Left ventricle myocardium inferior (tissue), 1 donor: ENCODE measurements around the gene MUCL3. TPM values are rescaled to one million over a fixed set of nuclear protein-coding genes. Genes with fewer than 3 reads are reported as not detected.
A peak's percentile ranks its signal among the peaks of the same experiment; 100 is the strongest.
"Not testable (repeated sequence)": the region's sequence is repeated elsewhere in the genome, so short reads cannot be mapped to it uniquely, and the experiment has no call there.

Experiments
- DNase-seq: peaks from one replicate; pipeline ENCODE4 v3.0.0-alpha.2; 2020
- H3K27ac ChIP-seq: fragments of 200-600 bp; replicated peaks from 2 replicates; pipeline ENCODE4 v1.8.0; 2021
- H3K27me3 ChIP-seq: fragments of 200-600 bp; 2 replicates; pipeline ENCODE4 v1.8.0; 2021; ENCODE audit warnings: low read depth
- H3K36me3 ChIP-seq: fragments of 200-600 bp; 2 replicates; pipeline ENCODE4 v1.8.0; 2021
- H3K4me1 ChIP-seq: fragments of 200-600 bp; 2 replicates; pipeline ENCODE4 v1.8.0; 2021
- H3K4me3 ChIP-seq: fragments of 200-600 bp; 2 replicates; pipeline ENCODE4 v1.8.0; 2021; ENCODE audit warnings: mild to moderate bottlenecking, moderate library complexity
- H3K9me3 ChIP-seq: fragments of 200-600 bp; replicated peaks from 2 replicates; pipeline ENCODE4 v1.8.0; 2021
- CTCF ChIP-seq: fragments of 200-600 bp; IDR thresholded peaks from 2 replicates; pipeline ENCODE4 v1.8.0; 2021; ENCODE audit warnings: antibody characterized with exemption, mild to moderate bottlenecking, borderline replicate concordance
- intact Hi-C: fragments of 100-400 bp; cut with micrococcal nuclease; formaldehyde crosslinking; loops from one replicate; pipeline ENCODE4 v1.11.0; 2022
- total RNA-seq: library from RNA; stranded (reverse); fragmentation: NEBNext Ultra II Directional; extraction: Animal tissue kit (Norgen Biotek cat#: 25700); gene quantifications from one replicate; pipeline ENCODE4 v1.2.1, GENCODE V29; 2021
- donor health status: DM: no; HTN: yes; CAD: no; lungs with severe emphysema.

The MUCL3 gene
- total RNA-seq, 1 donor from 2014 or later, result not detected

- H3K27me3 ChIP-seq, result no peaks in the 10 kb centered on the region
- H3K9me3 ChIP-seq, result no peaks in the 10 kb centered on the region
- no peak for TF ChIP-seq CTCF
- H3K4me1 ChIP-seq, result peaks cover 16% of the 10 kb centered on the region
- H3K27ac ChIP-seq, result peak within 1 kb of the TSS; percentile 70
- intact Hi-C loops, result no loop called here
- peak; percentile 97 for DNase-seq
- peak within 1 kb of the TSS; percentile 92 for H3K4me3 ChIP-seq
- peaks cover 23% of the 10 kb centered on the region for H3K36me3 ChIP-seq
Observed at GRCh38 chr6:30907758-30908591, 32.8 kb upstream of the MUCL3 start, which contains the start of gene GTF2H4. TSS of gene GTF2H4 (plus strand) at chr6:30908207.

- intact Hi-C loops, result no loop called here
- H3K36me3 ChIP-seq, result peaks cover 23% of the 10 kb centered on the region
- H3K4me1 ChIP-seq, result peaks cover 20% of the 10 kb centered on the region
- H3K9me3 ChIP-seq, result no peaks in the 10 kb centered on the region
- H3K4me3 ChIP-seq, result peak overlapping the region; percentile 92
- no peak for DNase-seq
- H3K27ac ChIP-seq, result no peak overlapping the region
- H3K27me3 ChIP-seq, result no peaks in the 10 kb centered on the region
- TF ChIP-seq CTCF, result no peak
Observed at GRCh38 chr6:30908700-30909099, 32.1 kb upstream of the MUCL3 start.

- Histone ChIP-seq H3K4me1 (peaks cover 35% of the 10 kb centered on the region), H3K36me3 (peaks cover 23% of the 10 kb centered on the region)
- H3K27me3 ChIP-seq, H3K4me3 ChIP-seq, H3K27ac ChIP-seq, intact Hi-C loops, DNase-seq, H3K9me3 ChIP-seq: not testable (repeated sequence)
Observed at GRCh38 chr6:30910473-30910872, 30.3 kb upstream of the MUCL3 start.

- Histone ChIP-seq H3K27ac (peak overlapping the region; percentile 95), H3K27me3 (no peaks in the 10 kb centered on the region), H3K36me3 (peaks cover 36% of the 10 kb centered on the region), H3K4me3 (no peak overlapping the region), H3K9me3 (no peaks in the 10 kb centered on the region), H3K4me1 (peaks cover 40% of the 10 kb centered on the region)
- TF ChIP-seq CTCF, result no peak
- DNase-seq, result no peak
- intact Hi-C loops, result no loop called here
Observed at GRCh38 chr6:30912746-30913520, 27.8 kb upstream of the MUCL3 start.

GRCh38 chr6:30913721-30914075 is 27.1 kb upstream of the MUCL3 start:
- intact Hi-C loops, result no loop called here
- Histone ChIP-seq H3K4me1 (peaks cover 33% of the 10 kb centered on the region), H3K9me3 (no peaks in the 10 kb centered on the region), H3K27me3 (no peaks in the 10 kb centered on the region), H3K27ac (peak overlapping the region; percentile 95), H3K4me3 (peak overlapping the region; percentile 74), H3K36me3 (peaks cover 42% of the 10 kb centered on the region)
- TF ChIP-seq CTCF, result no peak
- DNase-seq, result no peak
